Breast epithelium (tissue), 3 donors: ENCODE data around the gene EVL.

Source experiments
- CTCF ChIP-seq, 3 donors: fragments of 450-650 bp; IDR thresholded peaks; one replicate each; pipeline ENCODE4 v1.5.1; 2016 to 2017; ENCODE audit warnings: antibody characterized with exemption in 3 of 3, mild to moderate bottlenecking in 3 of 3, moderate library complexity in 3 of 3
- POLR2A ChIP-seq: fragments of 450-650 bp; IDR thresholded peaks from one replicate; pipeline ENCODE4 v1.6.1; 2016; ENCODE audit warnings: antibody characterized with exemption, mild to moderate bottlenecking, moderate library complexity

- TF ChIP-seq POLR2A (no peak), CTCF (IDR thresholded peaks at IDR 0.05) (no peak)
Observed at GRCh38 chr14:100158566-100159093, 93.4 kb downstream of the EVL start.
